ENCODE data around the gene GPRIN2.

Gene GPRIN2

GRCh38 chr10:46544989-46545791 is 11.3 kb downstream of the GPRIN2 start:
- DNase-seq (ENCODE audit: low read depth in 2 of 2), result peak; percentile 33 to 42
- peak; percentile 57 for TF ChIP-seq CTCF (IDR thresholded peaks at IDR 0.05; ENCODE audit: low read depth, low read length)
- H3K4me3 ChIP-seq (replicated peaks in 1 of 2; ENCODE audit: low read depth in 2 of 2, low read length in 2 of 2), result no peak overlapping the region

GRCh38 chr10:46543466-46544377 is 12.7 kb downstream of the GPRIN2 start:
- no peak overlapping the region for H3K4me3 ChIP-seq (replicated peaks in 1 of 2; ENCODE audit: low read depth in 2 of 2, low read length in 2 of 2)
- no peak for DNase-seq (ENCODE audit: low read depth in 2 of 2)
- TF ChIP-seq CTCF (IDR thresholded peaks at IDR 0.05; ENCODE audit: low read depth, low read length), result no peak

GRCh38 chr10:46542567-46543465 is 13.6 kb downstream of the GPRIN2 start:
- H3K4me3 ChIP-seq (replicated peaks in 1 of 2; ENCODE audit: low read depth in 2 of 2, low read length in 2 of 2), result no peak overlapping the region

GRCh38 chr10:46541735-46542566 is 14.5 kb downstream of the GPRIN2 start:
- H3K4me3 ChIP-seq (replicated peaks in 1 of 2; ENCODE audit: low read depth in 2 of 2, low read length in 2 of 2), result no peak overlapping the region
- no peak for TF ChIP-seq CTCF (IDR thresholded peaks at IDR 0.05; ENCODE audit: low read depth, low read length)
- DNase-seq (ENCODE audit: low read depth in 2 of 2), result no peak

More at GRCh38 chr10:46542567-46543465, 13.6 kb downstream of the GPRIN2 start:
- DNase-seq (ENCODE audit: low read depth in 2 of 2), result no peak
- no peak for TF ChIP-seq CTCF (IDR thresholded peaks at IDR 0.05; ENCODE audit: low read depth, low read length)

- TF ChIP-seq CTCF (IDR thresholded peaks at IDR 0.05; ENCODE audit: low read depth, low read length), result no peak
- DNase-seq (ENCODE audit: low read depth in 2 of 2), result no peak
Observed at GRCh38 chr10:46541017-46541661, 15.3 kb downstream of the GPRIN2 start.

More at GRCh38 chr10:46541017-46541661, 15.3 kb downstream of the GPRIN2 start:
- H3K4me3 ChIP-seq (replicated peaks in 1 of 2; ENCODE audit: low read depth in 2 of 2, low read length in 2 of 2), result peak overlapping the region in 1 of 2 donors; percentile 27
